Activated B cell treated with CpG ODN at 0.5 μM for 24 hours (primary cell): ENCODE results near the gene USP50. TPM values are rescaled to one million over a fixed set of nuclear protein-coding genes. Genes with fewer than 3 reads are reported as not detected.

Experiments
- ATAC-seq: fragments of 200-7000 bp; cut with Tn5 transposase; one replicate; pipeline ENCODE4 v1.10.0; 2021; ENCODE audit warnings: low read depth, mild to moderate bottlenecking, moderate library complexity
- CTCF ChIA-PET: fragments of 350-600 bp; sonication (Branson Sonifier 250); formaldehyde crosslinking; loops from one replicate; lab custom pipeline; 2021; ENCODE audit warnings: antibody characterized with exemption; lab: Charles Lee
- POLR2A ChIA-PET: fragments of 350-600 bp; sonication (Branson Sonifier 250); formaldehyde crosslinking; loops from one replicate; lab custom pipeline; 2021; ENCODE audit warnings: antibody characterized with exemption; lab: Charles Lee
- DNase-seq: peaks from one replicate; pipeline ENCODE4 v3.0.0; 2022
- H3K27ac Mint-ChIP-seq: one replicate; pipeline ENCODE4 v1.8.0; 2020; ENCODE audit warnings: mixed read lengths
- H3K27me3 Mint-ChIP-seq: one replicate; pipeline ENCODE4 v1.8.0; 2021; ENCODE audit warnings: mixed read lengths
- H3K36me3 Mint-ChIP-seq: one replicate; pipeline ENCODE4 v1.8.0; 2021; ENCODE audit warnings: low read depth, mixed read lengths
- H3K4me1 Mint-ChIP-seq: one replicate; pipeline ENCODE4 v1.8.0; 2021; ENCODE audit warnings: mixed read lengths
- H3K4me3 Mint-ChIP-seq: one replicate; pipeline ENCODE4 v1.8.0; 2020; ENCODE audit warnings: mild to moderate bottlenecking, mixed read lengths
- H3K9me3 Mint-ChIP-seq: one replicate; pipeline ENCODE4 v1.8.0; 2020; ENCODE audit warnings: mixed read lengths
- intact Hi-C: fragments of 100-400 bp; cut with micrococcal nuclease; formaldehyde crosslinking; loops from one replicate; pipeline ENCODE4 v1.15.1; 2024
- total RNA-seq: library from RNA; stranded (reverse); gene quantifications from 2 replicates; pipeline ENCODE4 v1.2.3, GENCODE V29; 2022
- TF ChIP-seq, protein P1 (sequence below): fragments of 200-600 bp; IDR thresholded peaks from one replicate; pipeline ENCODE4 v1.8.0; 2022; ENCODE audit warnings: antibody characterized with exemption, mild to moderate bottlenecking

USP50 gene
- total RNA-seq, 1 donor from 2014 or later: 0.80 TPM

GRCh38 chr15:50556642-50557371 lies 10.3 kb upstream of the USP50 start:
- no peak overlapping the region for H3K4me3 Mint-ChIP-seq
- H3K4me1 Mint-ChIP-seq: peaks cover 2% of the 10 kb centered on the region
- ChIA-PET POLR2A (no interaction called here), CTCF (no interaction called here)
- H3K27ac Mint-ChIP-seq: no peak overlapping the region
- no peak for ATAC-seq
- no peaks in the 10 kb centered on the region for H3K9me3 Mint-ChIP-seq
- DNase-seq: no peak
- peaks cover 28% of the 10 kb centered on the region for H3K36me3 Mint-ChIP-seq
- no peaks in the 10 kb centered on the region for H3K27me3 Mint-ChIP-seq
- intact Hi-C loops: no loop called here
- TF ChIP-seq, protein P1, sequence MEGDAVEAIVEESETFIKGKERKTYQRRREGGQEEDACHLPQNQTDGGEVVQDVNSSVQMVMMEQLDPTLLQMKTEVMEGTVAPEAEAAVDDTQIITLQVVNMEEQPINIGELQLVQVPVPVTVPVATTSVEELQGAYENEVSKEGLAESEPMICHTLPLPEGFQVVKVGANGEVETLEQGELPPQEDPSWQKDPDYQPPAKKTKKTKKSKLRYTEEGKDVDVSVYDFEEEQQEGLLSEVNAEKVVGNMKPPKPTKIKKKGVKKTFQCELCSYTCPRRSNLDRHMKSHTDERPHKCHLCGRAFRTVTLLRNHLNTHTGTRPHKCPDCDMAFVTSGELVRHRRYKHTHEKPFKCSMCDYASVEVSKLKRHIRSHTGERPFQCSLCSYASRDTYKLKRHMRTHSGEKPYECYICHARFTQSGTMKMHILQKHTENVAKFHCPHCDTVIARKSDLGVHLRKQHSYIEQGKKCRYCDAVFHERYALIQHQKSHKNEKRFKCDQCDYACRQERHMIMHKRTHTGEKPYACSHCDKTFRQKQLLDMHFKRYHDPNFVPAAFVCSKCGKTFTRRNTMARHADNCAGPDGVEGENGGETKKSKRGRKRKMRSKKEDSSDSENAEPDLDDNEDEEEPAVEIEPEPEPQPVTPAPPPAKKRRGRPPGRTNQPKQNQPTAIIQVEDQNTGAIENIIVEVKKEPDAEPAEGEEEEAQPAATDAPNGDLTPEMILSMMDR: no peak

DNA sequence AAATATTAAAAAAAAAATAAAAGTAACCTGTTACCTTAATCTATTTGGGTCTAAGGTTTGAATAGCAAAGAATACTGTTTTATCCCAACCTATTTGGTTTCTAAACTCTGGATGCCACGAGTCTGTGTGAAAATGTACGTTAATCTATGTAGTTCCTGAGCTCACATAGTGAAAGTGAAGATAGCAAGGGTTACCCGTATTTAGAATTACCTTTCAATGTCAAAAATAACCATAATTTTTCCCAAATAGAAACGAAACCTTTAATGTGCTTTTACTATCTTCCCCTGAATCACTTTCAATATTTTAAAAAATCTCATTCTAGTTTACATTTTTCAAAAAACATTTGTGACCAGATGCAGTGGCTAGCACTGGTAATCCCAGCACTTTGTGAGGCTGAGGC lies 5.8 kb upstream of the USP50 start:
- intact Hi-C loops: no loop called here
- no peak for DNase-seq
- Mint-ChIP-seq H3K4me1 (peaks cover 2% of the 10 kb centered on the region), H3K27me3 (no peaks in the 10 kb centered on the region), H3K36me3 (peaks cover 8% of the 10 kb centered on the region), H3K4me3 (no peak overlapping the region), H3K9me3 (no peaks in the 10 kb centered on the region), H3K27ac (no peak overlapping the region)
- CTCF ChIA-PET: no interaction called here
- POLR2A ChIA-PET: interaction anchor here (0.6 kb wide), 1 partner anchor 213 kb away, joined by 8 read pairs; the partner anchor contains the start of gene SPPL2A
- TF ChIP-seq, protein P1: no peak
- ATAC-seq: no peak

DNA sequence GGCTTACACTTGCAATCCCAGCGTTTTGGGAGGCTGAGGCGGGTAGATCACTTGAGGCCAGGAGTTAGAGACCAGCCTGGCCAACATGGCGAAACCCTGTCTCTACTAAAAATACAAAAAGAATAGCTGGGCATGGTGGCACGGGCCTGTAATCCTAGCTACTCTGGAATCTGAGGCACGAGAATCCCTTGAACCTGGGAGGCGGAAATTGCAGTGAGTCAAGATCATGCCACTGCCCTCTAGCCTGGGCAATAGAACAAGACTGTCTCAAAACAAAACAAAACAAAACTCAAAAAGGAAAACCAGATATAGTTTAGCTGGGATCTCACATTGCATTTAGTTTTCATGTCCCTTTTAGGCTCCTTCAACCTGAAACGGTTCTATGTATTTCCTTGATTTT lies 2.9 kb upstream of the USP50 start:
- CTCF ChIA-PET: no interaction called here
- POLR2A ChIA-PET: no interaction called here
- H3K27me3 Mint-ChIP-seq: no peaks in the 10 kb centered on the region
- H3K9me3 Mint-ChIP-seq: no peaks in the 10 kb centered on the region
- intact Hi-C loops: no loop called here
- ATAC-seq (no peak), DNase-seq (no peak)
- H3K36me3 Mint-ChIP-seq: no peaks in the 10 kb centered on the region
- H3K27ac Mint-ChIP-seq: no peak overlapping the region
- H3K4me3 Mint-ChIP-seq: no peak overlapping the region
- peaks cover 2% of the 10 kb centered on the region for H3K4me1 Mint-ChIP-seq
- TF ChIP-seq, protein P1: no peak

DNA sequence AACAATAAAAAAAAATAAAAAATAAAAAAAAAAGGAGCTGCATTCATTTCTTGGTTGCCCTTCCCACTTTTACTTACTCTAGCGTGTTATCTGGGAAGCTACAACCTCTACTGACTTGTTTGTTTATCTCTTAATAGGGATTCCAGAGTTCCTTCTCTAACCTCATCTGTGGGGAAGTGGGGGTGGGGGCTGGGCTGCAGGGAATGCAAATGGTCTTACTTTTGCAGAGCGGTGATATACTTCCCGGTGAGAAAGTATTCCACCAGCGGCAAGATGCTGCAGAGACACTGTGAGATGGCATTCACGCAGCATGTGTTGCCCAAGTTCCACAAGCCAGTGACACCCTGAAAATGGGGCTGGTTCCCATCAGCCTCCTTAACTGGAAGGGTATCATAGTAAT lies 2.1 kb downstream of the USP50 start:
- no peak for ATAC-seq
- Mint-ChIP-seq H3K36me3 (no peaks in the 10 kb centered on the region), H3K4me3 (no peak overlapping the region), H3K27me3 (peaks cover 2% of the 10 kb centered on the region), H3K9me3 (no peaks in the 10 kb centered on the region), H3K27ac (no peak overlapping the region), H3K4me1 (no peaks in the 10 kb centered on the region)
- POLR2A ChIA-PET: no interaction called here
- intact Hi-C loops: no loop called here
- TF ChIP-seq, protein P1: no peak
- no peak for DNase-seq
- CTCF ChIA-PET: no interaction called here

DNA sequence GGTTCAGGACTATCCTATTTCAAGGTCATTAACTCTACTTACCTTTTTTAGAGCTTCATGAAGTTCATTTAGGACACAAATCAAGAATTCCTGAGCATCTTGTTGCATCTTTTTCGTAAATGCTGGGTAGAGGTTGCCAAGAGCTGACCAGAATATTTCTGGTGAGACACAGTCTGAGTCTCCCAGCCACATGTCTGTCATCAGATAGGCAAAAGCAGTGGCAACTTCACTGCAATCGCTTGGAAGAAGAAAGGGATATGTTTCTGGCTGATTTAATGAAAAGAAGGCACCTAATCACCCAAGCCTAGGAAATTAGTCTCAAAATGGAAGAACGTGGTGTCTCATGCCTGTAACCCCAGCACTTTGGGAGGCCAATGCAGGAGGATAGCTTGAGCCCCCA lies 2.9 kb downstream of the USP50 start:
- intact Hi-C loops: no loop called here
- Mint-ChIP-seq H3K9me3 (no peaks in the 10 kb centered on the region), H3K4me3 (no peak overlapping the region), H3K36me3 (no peaks in the 10 kb centered on the region), H3K27ac (no peak overlapping the region), H3K4me1 (no peaks in the 10 kb centered on the region), H3K27me3 (peaks cover 2% of the 10 kb centered on the region)
- ATAC-seq (no peak), DNase-seq (no peak)
- POLR2A ChIA-PET: no interaction called here
- CTCF ChIA-PET: no interaction called here
- TF ChIP-seq, protein P1: no peak
